ENCODE results near the gene KLK15. TPM values are rescaled to one million over a fixed set of nuclear protein-coding genes. Genes with fewer than 3 reads are reported as not detected.
A peak's percentile ranks its signal among the peaks of the same experiment; 100 is the strongest.

The KLK15 gene
- total RNA-seq, 5 donors from 2014 or later (not counting 1 experiment from before 2014, with no cell fraction given), result not detected

- ChIA-PET POLR2A (no interaction called here), CTCF (interaction anchor here in 1 of 2 donors (0.5 kb wide), 1 partner anchor 281 kb away, joined by 3 read pairs; no protein-coding TSS in a partner anchor)
- Histone ChIP-seq H3K4me1 (ENCODE audit: control insufficient read depth in 1 of 2, extremely low read depth in 1 of 2, insufficient read depth in 2 of 2, low read length in 2 of 2) (peaks cover 0 to 11% of the 10 kb centered on the region in 2 experiments), H3K27me3 (replicated peaks in 1 of 2; ENCODE audit: control insufficient read depth in 2 of 2, extremely low read depth in 1 of 2, insufficient read depth in 2 of 2, low read length in 1 of 2) (peaks cover 3 to 74% of the 10 kb centered on the region in 2 experiments), H3K9me3 (no peaks in the 10 kb centered on the region), H3K36me3 (ENCODE audit: control insufficient read depth in 2 of 2, extremely low read depth in 1 of 2, insufficient read depth in 1 of 2, low read length in 1 of 2) (no peaks in the 10 kb centered on the region), H3K4me3 (ENCODE audit: control insufficient read depth in 1 of 2, extremely low read depth in 1 of 2, low read length in 1 of 2) (no peak within 1 kb of the TSS), H3K27ac (ENCODE audit: low read length) (no peak within 1 kb of the TSS)
- Mint-ChIP-seq H3K27me3 (peaks cover 65 to 68% of the 10 kb centered on the region in 2 donors), H3K4me3 (no peak within 1 kb of the TSS), H3K27ac (peak within 1 kb of the TSS in 1 of 2 donors; percentile 48), H3K4me1 (peaks cover 18 to 26% (median 23%) of the 10 kb centered on the region in 3 donors), H3K9me3 (no peaks in the 10 kb centered on the region), H3K36me3 (no peaks in the 10 kb centered on the region)
- WGBS (ENCODE audit: insufficient coverage), result 79% methylated on average over 7 of the region's 14 CpGs
- no peak for ATAC-seq (replicated peaks in 1 of 4)
- DNase-seq, result no peak
Measured at GRCh38 chr19:50823389-50824042, 9.9 kb downstream of the KLK15 start, which contains the start of gene KLK1. TSS of gene KLK1 (minus strand) at chr19:50823787. CDS start at chr19:50823748, 39 bp downstream.

DNA sequence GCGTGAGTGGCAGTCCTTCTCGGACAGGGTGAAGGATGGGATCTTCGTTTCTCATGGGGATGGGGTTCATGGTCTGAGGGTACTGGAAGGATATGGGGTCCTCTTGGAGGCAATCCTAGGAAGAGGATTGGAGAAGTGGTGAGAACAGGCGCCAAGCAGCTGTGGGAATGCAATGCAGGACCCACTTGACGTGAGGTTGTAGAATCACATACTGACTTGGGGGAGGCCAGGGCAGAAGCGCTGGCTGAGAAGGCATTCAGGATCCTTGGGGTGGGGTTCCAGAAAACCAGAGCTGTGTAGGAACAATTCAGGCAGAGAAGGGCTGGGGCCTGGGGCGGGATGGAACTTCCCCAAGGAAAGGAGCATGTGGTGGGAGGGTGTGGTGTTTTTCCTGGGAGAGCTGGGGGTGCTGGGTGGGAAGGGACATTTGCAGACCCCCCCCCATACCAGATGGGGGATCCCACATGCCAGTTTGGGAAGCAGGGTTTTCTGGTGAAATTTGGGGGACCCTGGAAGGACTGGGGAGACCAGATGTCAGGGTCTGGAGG, 10.6 kb downstream of the KLK15 start:
- H3K9me3 Mint-ChIP-seq, result no peaks in the 10 kb centered on the region
- no peak for ATAC-seq (replicated peaks in 1 of 4)
- H3K4me1 Mint-ChIP-seq, result peaks cover 21 to 29% (median 27%) of the 10 kb centered on the region in 3 donors
- H3K4me1 ChIP-seq (ENCODE audit: control insufficient read depth in 1 of 2, extremely low read depth in 1 of 2, insufficient read depth in 2 of 2, low read length in 2 of 2), result peaks cover 0 to 19% of the 10 kb centered on the region in 2 experiments
- no peaks in the 10 kb centered on the region for H3K36me3 Mint-ChIP-seq
- H3K27me3 ChIP-seq (replicated peaks in 1 of 2; ENCODE audit: control insufficient read depth in 2 of 2, extremely low read depth in 1 of 2, insufficient read depth in 2 of 2, low read length in 1 of 2), result peaks cover 4 to 76% of the 10 kb centered on the region in 2 experiments
- peaks cover 65 to 70% of the 10 kb centered on the region in 2 donors for H3K27me3 Mint-ChIP-seq
- no peaks in the 10 kb centered on the region for H3K9me3 ChIP-seq
- H3K27ac Mint-ChIP-seq, result peak overlapping the region in 1 of 2 donors; percentile 48
- 72% methylated on average over 6 of the region's 7 CpGs for WGBS (ENCODE audit: insufficient coverage)
- H3K4me3 ChIP-seq (ENCODE audit: control insufficient read depth in 1 of 2, extremely low read depth in 1 of 2, low read length in 1 of 2), result no peak overlapping the region
- no peak overlapping the region for H3K27ac ChIP-seq (ENCODE audit: low read length)
- POLR2A ChIA-PET, result no interaction called here
- CTCF ChIA-PET, result interaction anchor here in 1 of 2 donors (0.5 kb wide), 1 partner anchor 280 kb away, joined by 3 read pairs; no protein-coding TSS in a partner anchor
- no peak overlapping the region for H3K4me3 Mint-ChIP-seq
- no peaks in the 10 kb centered on the region for H3K36me3 ChIP-seq (ENCODE audit: control insufficient read depth in 2 of 2, extremely low read depth in 1 of 2, insufficient read depth in 1 of 2, low read length in 1 of 2)
- DNase-seq, result no peak

DNA sequence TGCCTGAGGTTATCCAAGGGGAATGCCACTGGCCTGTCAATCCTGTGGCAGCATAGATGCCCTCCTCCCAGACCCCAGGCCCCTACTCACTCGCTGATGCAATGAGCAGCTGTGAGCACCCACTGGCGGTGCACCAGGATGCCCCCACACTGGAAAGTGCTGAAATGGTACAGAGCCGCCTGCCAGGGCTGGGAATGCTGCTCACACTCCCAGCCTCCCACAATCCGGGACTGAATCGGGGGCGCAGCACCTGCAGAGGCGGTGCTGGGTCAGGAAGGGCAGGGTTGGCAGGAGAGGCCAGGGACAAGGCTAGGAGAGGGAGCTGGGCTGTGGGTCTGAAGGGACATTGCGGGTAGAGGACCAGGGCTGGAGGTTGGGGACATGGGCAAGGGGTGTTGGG, 11.8 kb downstream of the KLK15 start:
- ATAC-seq (replicated peaks in 1 of 4) (no peak), DNase-seq (no peak)
- Mint-ChIP-seq H3K36me3 (no peaks in the 10 kb centered on the region), H3K4me3 (peak overlapping the region in 1 of 3 donors; percentile 69), H3K27ac (no peak overlapping the region), H3K27me3 (peaks cover 68 to 73% of the 10 kb centered on the region in 2 donors), H3K9me3 (no peaks in the 10 kb centered on the region), H3K4me1 (peaks cover 21 to 33% (median 27%) of the 10 kb centered on the region in 3 donors)
- Histone ChIP-seq H3K27ac (ENCODE audit: low read length) (no peak overlapping the region), H3K27me3 (replicated peaks in 1 of 2; ENCODE audit: control insufficient read depth in 2 of 2, extremely low read depth in 1 of 2, insufficient read depth in 2 of 2, low read length in 1 of 2) (peaks cover 4 to 77% of the 10 kb centered on the region in 2 experiments), H3K9me3 (no peaks in the 10 kb centered on the region), H3K36me3 (ENCODE audit: control insufficient read depth in 2 of 2, extremely low read depth in 1 of 2, insufficient read depth in 1 of 2, low read length in 1 of 2) (no peaks in the 10 kb centered on the region), H3K4me1 (ENCODE audit: control insufficient read depth in 1 of 2, extremely low read depth in 1 of 2, insufficient read depth in 2 of 2, low read length in 2 of 2) (peaks cover 0 to 20% of the 10 kb centered on the region in 2 experiments), H3K4me3 (ENCODE audit: control insufficient read depth in 1 of 2, extremely low read depth in 1 of 2, low read length in 1 of 2) (no peak overlapping the region)
- ChIA-PET CTCF (no interaction called here), POLR2A (no interaction called here)
- 51% methylated on average over 4 of the region's 8 CpGs for WGBS (ENCODE audit: insufficient coverage)

DNA sequence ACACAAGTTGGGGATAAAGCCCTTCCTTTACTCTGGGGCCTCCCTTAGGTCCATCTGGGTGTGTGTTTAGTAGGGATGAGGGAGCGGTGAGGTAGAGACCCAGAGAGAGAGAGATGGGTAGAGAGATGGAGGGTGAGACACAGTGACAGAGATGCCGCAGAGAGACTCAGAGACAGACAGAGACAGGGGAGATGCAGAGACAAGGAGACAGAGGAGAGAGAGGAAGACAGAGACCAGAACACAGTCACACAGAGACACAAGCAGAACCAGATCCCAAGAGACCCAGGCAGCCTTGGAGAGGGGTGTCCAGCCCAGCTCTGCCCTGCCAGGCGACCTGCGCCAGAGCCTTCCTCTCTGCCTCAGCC, 12.1 kb downstream of the KLK15 start:
- peak overlapping the region in 1 of 3 donors; percentile 69 for H3K4me3 Mint-ChIP-seq
- H3K27me3 ChIP-seq (replicated peaks in 1 of 2; ENCODE audit: control insufficient read depth in 2 of 2, extremely low read depth in 1 of 2, insufficient read depth in 2 of 2, low read length in 1 of 2), result peaks cover 4 to 79% of the 10 kb centered on the region in 2 experiments
- ATAC-seq (replicated peaks in 1 of 4) (no peak), DNase-seq (no peak)
- no peak overlapping the region for H3K27ac Mint-ChIP-seq
- H3K36me3 Mint-ChIP-seq, result no peaks in the 10 kb centered on the region
- H3K36me3 ChIP-seq (ENCODE audit: control insufficient read depth in 2 of 2, extremely low read depth in 1 of 2, insufficient read depth in 1 of 2, low read length in 1 of 2), result no peaks in the 10 kb centered on the region
- no peaks in the 10 kb centered on the region for H3K9me3 ChIP-seq
- peaks cover 0 to 20% of the 10 kb centered on the region in 2 experiments for H3K4me1 ChIP-seq (ENCODE audit: control insufficient read depth in 1 of 2, extremely low read depth in 1 of 2, insufficient read depth in 2 of 2, low read length in 2 of 2)
- no peak overlapping the region for H3K27ac ChIP-seq (ENCODE audit: low read length)
- no peak overlapping the region for H3K4me3 ChIP-seq (ENCODE audit: control insufficient read depth in 1 of 2, extremely low read depth in 1 of 2, low read length in 1 of 2)
- H3K9me3 Mint-ChIP-seq, result no peaks in the 10 kb centered on the region
- H3K27me3 Mint-ChIP-seq, result peaks cover 68 to 73% of the 10 kb centered on the region in 2 donors
- peaks cover 21 to 33% (median 27%) of the 10 kb centered on the region in 3 donors for H3K4me1 Mint-ChIP-seq
- 95% methylated on average over 2 of the region's 4 CpGs for WGBS (ENCODE audit: insufficient coverage)
- CTCF ChIA-PET, result no interaction called here
- POLR2A ChIA-PET, result no interaction called here

- Mint-ChIP-seq H3K4me1 (peaks cover 21 to 33% (median 27%) of the 10 kb centered on the region in 3 donors), H3K4me3 (peak overlapping the region in 2 of 3 donors; percentile 25 to 69), H3K27ac (peak overlapping the region in 1 of 2 donors; percentile 3), H3K9me3 (no peaks in the 10 kb centered on the region), H3K36me3 (no peaks in the 10 kb centered on the region), H3K27me3 (peaks cover 68 to 75% of the 10 kb centered on the region in 2 donors)
- ChIA-PET POLR2A (no interaction called here), CTCF (no interaction called here)
- DNase-seq (no peak), ATAC-seq (replicated peaks in 1 of 4) (no peak)
- whole genome bisulfite sequencing (ENCODE audit: insufficient coverage), result 7% methylated on average over 9 of the region's 21 CpGs
- H3K27ac ChIP-seq (ENCODE audit: low read length), result no peak overlapping the region
- H3K27me3 ChIP-seq (replicated peaks in 1 of 2; ENCODE audit: control insufficient read depth in 2 of 2, extremely low read depth in 1 of 2, insufficient read depth in 2 of 2, low read length in 1 of 2), result peaks cover 4 to 79% of the 10 kb centered on the region in 2 experiments
- no peaks in the 10 kb centered on the region for H3K9me3 ChIP-seq
- no peaks in the 10 kb centered on the region for H3K36me3 ChIP-seq (ENCODE audit: control insufficient read depth in 2 of 2, extremely low read depth in 1 of 2, insufficient read depth in 1 of 2, low read length in 1 of 2)
- no peak overlapping the region for H3K4me3 ChIP-seq (ENCODE audit: control insufficient read depth in 1 of 2, extremely low read depth in 1 of 2, low read length in 1 of 2)
- peaks cover 0 to 20% of the 10 kb centered on the region in 2 experiments for H3K4me1 ChIP-seq (ENCODE audit: control insufficient read depth in 1 of 2, extremely low read depth in 1 of 2, insufficient read depth in 2 of 2, low read length in 2 of 2)
Measured at GRCh38 chr19:50820549-50821247, 12.7 kb downstream of the KLK15 start.

- peaks cover 0 to 20% of the 10 kb centered on the region in 2 experiments for H3K4me1 ChIP-seq (ENCODE audit: control insufficient read depth in 1 of 2, extremely low read depth in 1 of 2, insufficient read depth in 2 of 2, low read length in 2 of 2)
- H3K36me3 Mint-ChIP-seq, result no peaks in the 10 kb centered on the region
- no peak overlapping the region for H3K4me3 ChIP-seq (ENCODE audit: control insufficient read depth in 1 of 2, extremely low read depth in 1 of 2, low read length in 1 of 2)
- H3K27me3 ChIP-seq (replicated peaks in 1 of 2; ENCODE audit: control insufficient read depth in 2 of 2, extremely low read depth in 1 of 2, insufficient read depth in 2 of 2, low read length in 1 of 2), result peaks cover 8 to 82% of the 10 kb centered on the region in 2 experiments
- peaks cover 71 to 79% of the 10 kb centered on the region in 2 donors for H3K27me3 Mint-ChIP-seq
- POLR2A ChIA-PET, result no interaction called here
- H3K36me3 ChIP-seq (ENCODE audit: control insufficient read depth in 2 of 2, extremely low read depth in 1 of 2, insufficient read depth in 1 of 2, low read length in 1 of 2), result no peaks in the 10 kb centered on the region
- WGBS (ENCODE audit: insufficient coverage), result 13% methylated on average over 15 of the region's 15 CpGs
- H3K9me3 Mint-ChIP-seq, result no peaks in the 10 kb centered on the region
- H3K27ac Mint-ChIP-seq, result no peak overlapping the region
- peak overlapping the region in 1 of 3 donors; percentile 69 for H3K4me3 Mint-ChIP-seq
- no peak for DNase-seq
- ATAC-seq (replicated peaks in 1 of 4), result no peak
- CTCF ChIA-PET, result interaction anchor here in 1 of 2 donors (0.6 kb wide), 1 partner anchor 60 kb away, joined by 3 read pairs; no protein-coding TSS in a partner anchor
- no peak overlapping the region for H3K27ac ChIP-seq (ENCODE audit: low read length)
- H3K4me1 Mint-ChIP-seq, result peaks cover 21 to 33% (median 27%) of the 10 kb centered on the region in 3 donors
- no peaks in the 10 kb centered on the region for H3K9me3 ChIP-seq
Measured at GRCh38 chr19:50820086-50820485, 13.3 kb downstream of the KLK15 start.
